Smooth muscle cell (in vitro differentiated cells): ENCODE data around the gene SDHAF1. TPM values are rescaled to one million over a fixed set of nuclear protein-coding genes. Genes with fewer than 3 reads are reported as not detected.

Experiments used
- DNase-seq: peaks from one replicate; lab custom pipeline; 2025; ENCODE audit not compliant: unreplicated experiment; lab: John Stamatoyannopoulos, UW
- H2AFZ ChIP-seq: fragments of 200-600 bp; sonication (generic); 2 replicates; pipeline ENCODE4 v1.6.0; 2016; ENCODE audit warnings: antibody characterized with exemption, low read depth, mild to moderate bottlenecking
- H3F3A ChIP-seq: fragments of 200-600 bp; sonication (generic); 2 replicates; pipeline ENCODE4 v1.6.0; 2017; ENCODE audit warnings: antibody characterized with exemption, low read depth
- H3K27ac ChIP-seq: fragments of 200-600 bp; sonication (generic); 2 replicates; pipeline ENCODE4 v1.5.1; 2016; ENCODE audit warnings: low read depth, mild to moderate bottlenecking
- H3K27me3 ChIP-seq: fragments of 200-600 bp; sonication (generic); 2 replicates; pipeline ENCODE4 v1.6.1; 2016; ENCODE audit warnings: low read depth, mild to moderate bottlenecking
- H3K36me3 ChIP-seq: fragments of 200-600 bp; sonication (generic); 2 replicates; pipeline ENCODE4 v1.5.1; 2016; ENCODE audit warnings: low read depth
- H3K4me1 ChIP-seq: fragments of 200-600 bp; sonication (generic); 2 replicates; pipeline ENCODE4 v1.5.1; 2016; ENCODE audit warnings: low read depth
- H3K4me2 ChIP-seq: fragments of 200-600 bp; sonication (generic); 2 replicates; pipeline ENCODE4 v1.6.0; 2016; ENCODE audit warnings: mild to moderate bottlenecking
- H3K4me3 ChIP-seq: fragments of 200-600 bp; sonication (generic); 2 replicates; pipeline ENCODE4 v1.5.1; 2016; ENCODE audit warnings: mild to moderate bottlenecking
- H3K79me2 ChIP-seq: fragments of 200-600 bp; sonication (generic); 2 replicates; pipeline ENCODE4 v1.6.0; 2016; ENCODE audit warnings: low read depth, mild to moderate bottlenecking
- H3K9ac ChIP-seq: fragments of 200-600 bp; sonication (generic); 2 replicates; pipeline ENCODE4 v1.6.0; 2016; ENCODE audit warnings: low read depth
- H3K9me3 ChIP-seq: fragments of 200-600 bp; sonication (generic); replicated peaks from 2 replicates; pipeline ENCODE4 v1.5.1; 2016; ENCODE audit warnings: low read depth
- H4K20me1 ChIP-seq: fragments of 200-600 bp; sonication (generic); 2 replicates; pipeline ENCODE4 v1.6.0; 2016; ENCODE audit warnings: low read depth
- CTCF ChIP-seq: fragments of 200-600 bp; sonication (generic); IDR thresholded peaks from 2 replicates; pipeline ENCODE4 v1.5.1; 2017; ENCODE audit warnings: borderline replicate concordance, mild to moderate bottlenecking, antibody characterized with exemption; ENCODE audit not compliant: insufficient read depth, poor library complexity, severe bottlenecking
- WGBS: methylation state at CpG from one replicate; pipeline ENCODE4 v1.1.7; 2016; ENCODE audit warnings: low lambda C conversion rate; 5-methylcytosine and 5-hydroxymethylcytosine counted together
- polyA plus RNA-seq: library from polyadenylated mRNA; unstranded; fragments of >200 nt; fragmentation: Nextera tagmentation; extraction: Ambion mirVana; gene quantifications from 2 replicates; pipeline ENCODE4 v1.2.1, GENCODE V29; 2016
- total RNA-seq: library from RNA; depleted of rRNA; stranded (reverse); fragments of >200 nt; gene quantifications from 2 replicates; pipeline ENCODE4 v1.2.3, GENCODE V29; 2014

The SDHAF1 gene
- total and polyA plus RNA-seq, 2 experiments from 2014 or later, result 24.0 to 27.7 TPM

GRCh38 chr19:36030264-36031148 lies 35.5 kb downstream of the SDHAF1 start:
- WGBS, result 95% methylated on average over 8 of the region's 8 CpGs
- Histone ChIP-seq H3K4me2 (no peak overlapping the region), H3K27me3 (no peaks in the 10 kb centered on the region), H3K36me3 (no peaks in the 10 kb centered on the region), H3K9me3 (no peaks in the 10 kb centered on the region), H3K4me3 (no peak overlapping the region), H2AFZ (no peak overlapping the region), H3K9ac (no peak overlapping the region), H3K79me2 (peaks cover 5% of the 10 kb centered on the region), H3K27ac (no peak overlapping the region), H4K20me1 (no peaks in the 10 kb centered on the region), H3K4me1 (peaks cover 13% of the 10 kb centered on the region), H3F3A (peaks cover 4% of the 10 kb centered on the region)
- DNase-seq, result no peak
- no peak for TF ChIP-seq CTCF

- TF ChIP-seq CTCF, result no peak
- Histone ChIP-seq H3K36me3 (no peaks in the 10 kb centered on the region), H3K79me2 (peaks cover 5% of the 10 kb centered on the region), H2AFZ (no peak overlapping the region), H4K20me1 (no peaks in the 10 kb centered on the region), H3K4me2 (peak overlapping the region; percentile 98), H3K9me3 (no peaks in the 10 kb centered on the region), H3K4me3 (peak overlapping the region; percentile 97), H3K27ac (no peak overlapping the region), H3K4me1 (peaks cover 13% of the 10 kb centered on the region), H3F3A (peaks cover 4% of the 10 kb centered on the region), H3K9ac (no peak overlapping the region), H3K27me3 (no peaks in the 10 kb centered on the region)
- DNase-seq, result no peak
- WGBS, result 96% methylated on average over 6 of the region's 6 CpGs
These were observed 36.3 kb downstream of the SDHAF1 start for GRCh38 chr19:36031308-36031707.

- no peak within 1 kb of the TSS for H3K27ac ChIP-seq
- H3K36me3 ChIP-seq, result no peaks in the 10 kb centered on the region
- H3K27me3 ChIP-seq, result no peaks in the 10 kb centered on the region
- H3K4me1 ChIP-seq, result peaks cover 13% of the 10 kb centered on the region
- H4K20me1 ChIP-seq, result no peaks in the 10 kb centered on the region
- H3K9ac ChIP-seq, result peak within 1 kb of the TSS; percentile 71
- H3K4me3 ChIP-seq, result peak within 1 kb of the TSS; percentile 97
- TF ChIP-seq CTCF, result no peak
- peak within 1 kb of the TSS; percentile 98 for H3K4me2 ChIP-seq
- H3F3A ChIP-seq, result peaks cover 4% of the 10 kb centered on the region
- 5% methylated on average over 26 of the region's 51 CpGs for WGBS
- H3K9me3 ChIP-seq, result no peaks in the 10 kb centered on the region
- peaks cover 5% of the 10 kb centered on the region for H3K79me2 ChIP-seq
- peak; percentile 26 for DNase-seq
- peak within 1 kb of the TSS; percentile 98 for H2AFZ ChIP-seq
These were observed 37.5 kb downstream of the SDHAF1 start, which contains the start of gene CLIP3 for GRCh38 chr19:36032251-36033104. CLIP3 (minus strand) TSS chr19:36032873; CDS start chr19:36032357, 516 bp downstream.
